ENCODE measurements around the gene SATL1.
A peak's percentile ranks its signal among the peaks of the same experiment; 100 is the strongest.

The SATL1 gene

DNA sequence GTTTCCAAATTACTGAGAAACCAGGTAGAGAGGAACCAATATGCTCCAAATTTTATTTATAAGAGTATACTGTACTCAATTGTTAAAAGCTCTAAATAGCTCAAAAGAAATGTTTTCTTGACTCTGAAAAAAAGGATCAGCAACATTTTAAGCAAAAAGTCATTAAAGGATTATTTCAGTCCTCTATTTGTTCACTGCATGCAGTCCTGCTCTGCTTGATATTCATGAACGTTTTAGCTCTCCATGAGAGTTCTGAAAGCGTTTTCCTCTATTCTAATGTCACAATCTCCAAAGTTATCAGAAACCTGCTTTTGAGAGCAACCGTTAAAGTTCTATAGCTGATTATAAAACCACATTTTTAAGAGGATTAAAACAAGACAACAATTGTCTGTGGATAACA is 129.4 kb downstream of the SATL1 start:
- Histone ChIP-seq H3K4me2 (ENCODE audit: low read length) (no peak overlapping the region), H3K4ac (ENCODE audit: low read depth, low read length) (no peak overlapping the region), H3K4me3 (ENCODE audit: low read length) (no peak overlapping the region), H3K9ac (ENCODE audit: low read length) (no peak overlapping the region), H4K8ac (ENCODE audit: low read depth, low read length) (no peak overlapping the region), H3K4me1 (ENCODE audit: control insufficient read depth, low read depth, low read length) (no peaks in the 10 kb centered on the region), H2AK5ac (ENCODE audit: low read length) (no peak overlapping the region), H3K79me2 (ENCODE audit: control insufficient read depth, insufficient read depth, low read length) (no peaks in the 10 kb centered on the region), H3K23ac (ENCODE audit: low read length) (no peak overlapping the region), H3K18ac (ENCODE audit: low read length) (no peak overlapping the region), H3K27me3 (ENCODE audit: insufficient read depth, low read length, poor library complexity) (no peaks in the 10 kb centered on the region), H3K27ac (ENCODE audit: low read depth, low read length) (no peak overlapping the region), H2BK5ac (ENCODE audit: low read length) (no peak overlapping the region), H2BK15ac (replicated peaks; ENCODE audit: low read depth) (no peak overlapping the region), H3K36me3 (ENCODE audit: control insufficient read depth, insufficient read depth, low read length) (no peaks in the 10 kb centered on the region), H3K56ac (ENCODE audit: low read length) (no peak overlapping the region), H3K79me1 (ENCODE audit: low read length) (no peaks in the 10 kb centered on the region), H2BK120ac (ENCODE audit: low read depth, low read length) (no peak overlapping the region), H4K5ac (ENCODE audit: low read length) (no peak overlapping the region)
- no CpG with 5 or more reads among the region's 3 CpGs for WGBS (ENCODE audit: extremely low coverage, insufficient coverage, low lambda C conversion rate)
- DNase-seq: no peak

DNA sequence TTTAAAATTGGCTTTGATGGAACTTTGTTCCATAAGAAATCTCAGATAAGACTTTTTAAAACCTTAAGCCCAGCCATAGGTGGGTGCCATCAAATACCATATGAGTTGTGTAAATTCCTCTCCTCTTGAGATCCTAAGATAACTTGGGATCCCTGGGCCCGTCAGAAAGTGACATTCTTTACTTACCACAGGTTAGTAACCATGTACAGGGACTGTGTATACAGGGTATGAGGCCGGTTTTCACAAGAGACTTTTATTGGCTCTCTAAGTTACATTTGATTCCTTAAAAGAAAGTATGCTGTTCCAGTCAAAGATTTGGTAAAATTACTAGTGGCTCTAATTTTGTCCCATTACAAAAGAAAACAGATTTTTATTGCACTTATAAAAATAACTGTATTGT is 129.8 kb downstream of the SATL1 start:
- Histone ChIP-seq H3K79me1 (ENCODE audit: low read length) (no peaks in the 10 kb centered on the region), H3K79me2 (ENCODE audit: control insufficient read depth, insufficient read depth, low read length) (no peaks in the 10 kb centered on the region), H3K9ac (ENCODE audit: low read length) (no peak overlapping the region), H3K27ac (ENCODE audit: low read depth, low read length) (no peak overlapping the region), H2BK15ac (replicated peaks; ENCODE audit: low read depth) (no peak overlapping the region), H4K8ac (ENCODE audit: low read depth, low read length) (no peak overlapping the region), H3K56ac (ENCODE audit: low read length) (no peak overlapping the region), H3K36me3 (ENCODE audit: control insufficient read depth, insufficient read depth, low read length) (no peaks in the 10 kb centered on the region), H3K27me3 (ENCODE audit: insufficient read depth, low read length, poor library complexity) (no peaks in the 10 kb centered on the region), H2BK120ac (ENCODE audit: low read depth, low read length) (no peak overlapping the region), H3K4me3 (ENCODE audit: low read length) (no peak overlapping the region), H3K18ac (ENCODE audit: low read length) (no peak overlapping the region), H2AK5ac (ENCODE audit: low read length) (no peak overlapping the region), H3K4me2 (ENCODE audit: low read length) (no peak overlapping the region), H3K4me1 (ENCODE audit: control insufficient read depth, low read depth, low read length) (no peaks in the 10 kb centered on the region), H3K23ac (ENCODE audit: low read length) (no peak overlapping the region), H2BK5ac (ENCODE audit: low read length) (no peak overlapping the region), H4K5ac (ENCODE audit: low read length) (no peak overlapping the region), H3K4ac (ENCODE audit: low read depth, low read length) (no peak overlapping the region)
- no CpG with 5 or more reads among the region's 2 CpGs for WGBS (ENCODE audit: extremely low coverage, insufficient coverage, low lambda C conversion rate)
- no peak for DNase-seq

DNA sequence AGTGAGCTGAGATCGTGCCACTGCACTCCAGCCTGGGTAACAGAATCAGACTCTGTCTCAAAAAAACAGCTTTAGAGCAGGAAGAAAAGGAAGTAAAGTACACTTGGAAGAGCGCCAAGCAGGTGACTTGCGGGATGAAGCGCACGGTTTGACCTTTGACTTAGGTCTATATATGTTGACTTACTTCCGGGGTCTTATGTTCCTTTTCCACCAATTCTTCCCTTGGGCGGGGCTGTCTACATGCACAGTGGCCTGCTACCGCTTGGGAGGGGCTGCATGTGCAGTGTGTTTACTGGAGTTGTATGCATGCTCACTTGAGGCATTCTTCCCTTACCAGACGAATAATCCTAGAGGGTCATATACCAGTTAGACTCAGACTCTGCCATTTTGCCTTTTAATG is 131.3 kb downstream of the SATL1 start:
- H3K23ac ChIP-seq (ENCODE audit: low read length): no peak overlapping the region
- no peak overlapping the region for H3K27ac ChIP-seq (ENCODE audit: low read depth, low read length)
- no peak overlapping the region for H3K18ac ChIP-seq (ENCODE audit: low read length)
- no peak overlapping the region for H3K4ac ChIP-seq (ENCODE audit: low read depth, low read length)
- WGBS (ENCODE audit: extremely low coverage, insufficient coverage, low lambda C conversion rate): no CpG with 5 or more reads among the region's 9 CpGs
- H3K36me3 ChIP-seq (ENCODE audit: control insufficient read depth, insufficient read depth, low read length): no peaks in the 10 kb centered on the region
- no peak overlapping the region for H4K5ac ChIP-seq (ENCODE audit: low read length)
- H2BK15ac ChIP-seq (replicated peaks; ENCODE audit: low read depth): no peak overlapping the region
- no peak overlapping the region for H2BK120ac ChIP-seq (ENCODE audit: low read depth, low read length)
- DNase-seq: no peak
- no peak overlapping the region for H3K9ac ChIP-seq (ENCODE audit: low read length)
- H3K56ac ChIP-seq (ENCODE audit: low read length): no peak overlapping the region
- no peak overlapping the region for H3K4me3 ChIP-seq (ENCODE audit: low read length)
- no peaks in the 10 kb centered on the region for H3K4me1 ChIP-seq (ENCODE audit: control insufficient read depth, low read depth, low read length)
- no peak overlapping the region for H2BK5ac ChIP-seq (ENCODE audit: low read length)
- no peaks in the 10 kb centered on the region for H3K79me1 ChIP-seq (ENCODE audit: low read length)
- no peaks in the 10 kb centered on the region for H3K79me2 ChIP-seq (ENCODE audit: control insufficient read depth, insufficient read depth, low read length)
- H4K8ac ChIP-seq (ENCODE audit: low read depth, low read length): no peak overlapping the region
- H2AK5ac ChIP-seq (ENCODE audit: low read length): no peak overlapping the region
- no peak overlapping the region for H3K4me2 ChIP-seq (ENCODE audit: low read length)
- H3K27me3 ChIP-seq (ENCODE audit: insufficient read depth, low read length, poor library complexity): no peaks in the 10 kb centered on the region

DNA sequence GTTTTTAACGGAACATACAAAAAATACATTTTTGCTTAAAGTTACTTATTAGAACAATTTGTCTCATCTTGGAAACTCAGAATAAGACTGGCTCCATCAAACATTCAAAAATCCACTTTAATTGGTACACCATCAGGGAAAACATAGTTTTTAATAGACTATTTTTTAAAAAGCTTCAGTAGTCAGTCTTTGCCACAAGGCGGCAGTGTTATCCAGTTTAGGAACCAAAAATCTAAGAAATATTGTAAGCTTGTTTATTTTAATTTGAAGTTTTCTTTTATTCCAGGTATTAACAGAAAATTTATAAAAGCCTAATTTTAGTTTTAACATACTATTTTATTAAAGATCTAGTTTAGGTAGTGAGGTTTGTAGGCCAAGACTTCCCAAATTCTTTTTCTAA is 132.2 kb downstream of the SATL1 start:
- Histone ChIP-seq H4K8ac (ENCODE audit: low read depth, low read length) (no peak overlapping the region), H3K4me3 (ENCODE audit: low read length) (no peak overlapping the region), H2BK5ac (ENCODE audit: low read length) (no peak overlapping the region), H3K79me2 (ENCODE audit: control insufficient read depth, insufficient read depth, low read length) (no peaks in the 10 kb centered on the region), H3K18ac (ENCODE audit: low read length) (no peak overlapping the region), H3K4me2 (ENCODE audit: low read length) (no peak overlapping the region), H3K27me3 (ENCODE audit: insufficient read depth, low read length, poor library complexity) (no peaks in the 10 kb centered on the region), H4K5ac (ENCODE audit: low read length) (no peak overlapping the region), H3K4ac (ENCODE audit: low read depth, low read length) (no peak overlapping the region), H3K79me1 (ENCODE audit: low read length) (no peaks in the 10 kb centered on the region), H3K23ac (ENCODE audit: low read length) (no peak overlapping the region), H2AK5ac (ENCODE audit: low read length) (no peak overlapping the region), H3K9ac (ENCODE audit: low read length) (no peak overlapping the region), H3K56ac (ENCODE audit: low read length) (no peak overlapping the region), H2BK15ac (replicated peaks; ENCODE audit: low read depth) (no peak overlapping the region), H3K27ac (ENCODE audit: low read depth, low read length) (no peak overlapping the region), H2BK120ac (ENCODE audit: low read depth, low read length) (no peak overlapping the region), H3K36me3 (ENCODE audit: control insufficient read depth, insufficient read depth, low read length) (no peaks in the 10 kb centered on the region), H3K4me1 (ENCODE audit: control insufficient read depth, low read depth, low read length) (no peaks in the 10 kb centered on the region)
- no peak for DNase-seq
- no CpG with 5 or more reads among the region's 2 CpGs for WGBS (ENCODE audit: extremely low coverage, insufficient coverage, low lambda C conversion rate)

DNA sequence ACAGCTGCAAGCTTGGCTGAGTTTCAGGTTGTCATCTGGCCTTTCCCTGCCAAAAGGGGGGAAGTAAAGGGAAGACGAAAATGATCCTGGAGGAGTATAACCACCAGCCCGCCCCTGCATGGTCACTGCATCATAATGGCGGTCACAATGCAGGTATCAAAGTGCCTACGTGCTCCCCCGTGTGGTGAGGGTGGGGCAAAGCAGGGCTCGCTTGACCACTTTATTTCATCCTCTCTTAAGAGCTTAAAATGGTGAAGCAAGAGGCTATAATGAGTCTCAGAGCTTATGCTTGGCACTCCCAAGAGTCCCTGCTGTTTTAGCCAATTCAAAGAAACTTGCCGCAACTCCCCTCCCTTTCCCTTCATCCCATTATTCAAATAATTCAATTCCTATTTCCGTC is 134.3 kb downstream of the SATL1 start:
- Histone ChIP-seq H3K4me1 (ENCODE audit: control insufficient read depth, low read depth, low read length) (no peaks in the 10 kb centered on the region), H3K27ac (ENCODE audit: low read depth, low read length) (no peak overlapping the region), H4K5ac (ENCODE audit: low read length) (no peak overlapping the region), H3K4me3 (ENCODE audit: low read length) (no peak overlapping the region), H4K8ac (ENCODE audit: low read depth, low read length) (no peak overlapping the region), H3K9ac (ENCODE audit: low read length) (no peak overlapping the region), H3K27me3 (ENCODE audit: insufficient read depth, low read length, poor library complexity) (no peaks in the 10 kb centered on the region), H2BK15ac (replicated peaks; ENCODE audit: low read depth) (no peak overlapping the region), H3K23ac (ENCODE audit: low read length) (no peak overlapping the region), H3K79me1 (ENCODE audit: low read length) (no peaks in the 10 kb centered on the region), H2BK120ac (ENCODE audit: low read depth, low read length) (no peak overlapping the region), H3K79me2 (ENCODE audit: control insufficient read depth, insufficient read depth, low read length) (no peaks in the 10 kb centered on the region), H2BK5ac (ENCODE audit: low read length) (no peak overlapping the region), H3K4me2 (ENCODE audit: low read length) (no peak overlapping the region), H3K36me3 (ENCODE audit: control insufficient read depth, insufficient read depth, low read length) (no peaks in the 10 kb centered on the region), H3K4ac (ENCODE audit: low read depth, low read length) (no peak overlapping the region), H3K56ac (ENCODE audit: low read length) (no peak overlapping the region), H2AK5ac (ENCODE audit: low read length) (no peak overlapping the region), H3K18ac (ENCODE audit: low read length) (no peak overlapping the region)
- 100% methylated on average over 1 of the region's 8 CpGs for WGBS (ENCODE audit: extremely low coverage, insufficient coverage, low lambda C conversion rate)
- DNase-seq: peak; percentile 45

DNA sequence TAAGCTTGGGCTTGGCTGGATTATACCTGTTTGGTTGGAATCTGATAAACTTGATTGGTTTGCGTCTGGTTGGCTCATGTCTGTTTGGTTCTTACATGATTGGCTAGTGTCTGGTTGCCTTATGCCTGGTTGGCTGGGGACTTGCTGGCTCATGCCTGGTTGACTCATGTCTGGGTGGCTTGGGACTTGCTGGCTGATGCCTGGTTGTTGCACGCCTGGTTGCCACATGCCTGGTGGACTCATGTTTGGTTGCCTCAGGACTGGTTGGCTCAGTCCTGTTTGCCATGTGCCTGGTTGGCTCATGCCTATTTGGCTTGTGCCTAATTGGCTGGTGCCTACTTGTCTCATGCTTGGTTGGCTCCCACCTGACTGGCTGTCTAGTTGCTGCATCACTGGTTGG is 135.4 kb downstream of the SATL1 start:
- Histone ChIP-seq H2AK5ac (ENCODE audit: low read length) (no peak overlapping the region), H3K56ac (ENCODE audit: low read length) (no peak overlapping the region), H3K36me3 (ENCODE audit: control insufficient read depth, insufficient read depth, low read length) (no peaks in the 10 kb centered on the region), H3K18ac (ENCODE audit: low read length) (no peak overlapping the region), H3K27ac (ENCODE audit: low read depth, low read length) (no peak overlapping the region), H4K8ac (ENCODE audit: low read depth, low read length) (no peak overlapping the region), H2BK120ac (ENCODE audit: low read depth, low read length) (no peak overlapping the region), H4K5ac (ENCODE audit: low read length) (no peak overlapping the region), H3K9ac (ENCODE audit: low read length) (no peak overlapping the region), H3K4ac (ENCODE audit: low read depth, low read length) (no peak overlapping the region), H3K4me1 (ENCODE audit: control insufficient read depth, low read depth, low read length) (no peaks in the 10 kb centered on the region), H3K79me2 (ENCODE audit: control insufficient read depth, insufficient read depth, low read length) (no peaks in the 10 kb centered on the region), H3K4me2 (ENCODE audit: low read length) (no peak overlapping the region), H2BK15ac (replicated peaks; ENCODE audit: low read depth) (no peak overlapping the region), H2BK5ac (ENCODE audit: low read length) (no peak overlapping the region), H3K4me3 (ENCODE audit: low read length) (no peak overlapping the region), H3K79me1 (ENCODE audit: low read length) (no peaks in the 10 kb centered on the region), H3K27me3 (ENCODE audit: insufficient read depth, low read length, poor library complexity) (no peaks in the 10 kb centered on the region), H3K23ac (ENCODE audit: low read length) (no peak overlapping the region)
- DNase-seq: no peak
- no CpG with 5 or more reads among the region's 2 CpGs for WGBS (ENCODE audit: extremely low coverage, insufficient coverage, low lambda C conversion rate)

Measured in mesendoderm (in vitro differentiated cells).